HepG2 (cell line): Measurements from ENCODE around the gene RAB40C. TPM values are rescaled to one million over a fixed set of nuclear protein-coding genes. Genes with fewer than 3 reads are reported as not detected.

Source experiments
- AKAP8 ChIP-seq: sonication (generic); formaldehyde crosslinking; IDR thresholded peaks from 2 replicates; pipeline ENCODE4 v1.5.1; 2020; ENCODE audit warnings: mild to moderate bottlenecking, missing genetic modification reagents
- BRCA1 ChIP-seq: sonication (generic); formaldehyde crosslinking; IDR thresholded peaks from 2 replicates; pipeline ENCODE4 v1.4.0; 2020; ENCODE audit warnings: missing genetic modification reagents
- DZIP1 ChIP-seq: sonication (generic); formaldehyde crosslinking; IDR thresholded peaks from 2 replicates; pipeline ENCODE4 v1.5.0; 2020; ENCODE audit warnings: mild to moderate bottlenecking, missing genetic modification reagents
- GATA4 ChIP-seq: sonication (generic); IDR thresholded peaks from 2 replicates; pipeline ENCODE4 v1.6.1; 2016; ENCODE audit warnings: antibody characterized with exemption, low read depth, borderline replicate concordance
- NCOA2 ChIP-seq: sonication (generic); formaldehyde crosslinking; IDR thresholded peaks from 2 replicates; pipeline ENCODE4 v1.8.0; 2022; ENCODE audit warnings: inconsistent platforms
- NCOA5 ChIP-seq: sonication (generic); formaldehyde crosslinking; IDR thresholded peaks from 2 replicates; pipeline ENCODE4 v1.4.0; 2020; ENCODE audit warnings: missing genetic modification reagents
- NR2C2 ChIP-seq: sonication (generic); formaldehyde crosslinking; IDR thresholded peaks from 2 replicates; pipeline ENCODE4 v1.4.0; 2020; ENCODE audit warnings: missing genetic modification reagents, mild to moderate bottlenecking, moderate library complexity, borderline replicate concordance
- PHB2 ChIP-seq: fragments of 450-650 bp; IDR thresholded peaks from 2 replicates; pipeline ENCODE4 v1.6.1; 2018; ENCODE audit not compliant: partially characterized antibody
- PLRG1 ChIP-seq: fragments of 450-650 bp; conservative IDR thresholded peaks from 2 replicates; pipeline ENCODE4 v1.6.1; 2016
- ZHX2 ChIP-seq, 2 experiments: sonication (generic) in 1 of 2; formaldehyde crosslinking in 1 of 2; IDR thresholded peaks; 2 replicates each; pipeline versions ENCODE4 v1.6.1 to v1.9.0; 2014 to 2022; ENCODE audit warnings: antibody characterized with exemption in 1 of 2, borderline replicate concordance in 1 of 2, inconsistent platforms in 1 of 2, low read depth in 1 of 2, missing genetic modification reagents in 1 of 2
- ZNF24 ChIP-seq: fragments of 450-650 bp; IDR thresholded peaks from 2 replicates; pipeline ENCODE4 v1.6.1; 2017; ENCODE audit warnings: antibody characterized with exemption, mild to moderate bottlenecking
- ZNF543 ChIP-seq: sonication (generic); formaldehyde crosslinking; IDR thresholded peaks from 2 replicates; pipeline ENCODE4 v1.4.0; 2020; ENCODE audit warnings: mild to moderate bottlenecking, missing genetic modification reagents
- ZNF569 ChIP-seq: sonication (generic); formaldehyde crosslinking; IDR thresholded peaks from 2 replicates; pipeline ENCODE4 v1.5.0; 2020; ENCODE audit warnings: mild to moderate bottlenecking, missing genetic modification reagents, moderate library complexity, borderline replicate concordance
- ZNF577 ChIP-seq: sonication (generic); formaldehyde crosslinking; IDR thresholded peaks from 2 replicates; pipeline ENCODE4 v1.4.0; 2020; ENCODE audit warnings: mild to moderate bottlenecking, low read depth, missing genetic modification reagents, borderline replicate concordance
- ZNF609 ChIP-seq: sonication (generic); formaldehyde crosslinking; IDR thresholded peaks from 2 replicates; pipeline ENCODE4 v1.4.0; 2020; ENCODE audit warnings: mild to moderate bottlenecking, missing genetic modification reagents, borderline replicate concordance
- polyA plus RNA-seq, 8 experiments: library from polyadenylated mRNA; depleted of rRNA in 3 of 8; stranded (reverse) in 7 of 8; unstranded in 1 of 8; fragments of >200 nt; fragmentation: Illumina TruSeq in 4 of 8; extraction: Trizol in 4 of 8; gene quantifications; 2 replicates each; pipeline versions ENCODE4 v1.2.1 to v1.2.3, GENCODE V29; 2011 to 2016; ENCODE audit warnings: low read depth in 4 of 8, missing spikeins in 1 of 8, mixed read lengths in 1 of 8; ENCODE audit not compliant: insufficient read depth in 1 of 8
- total RNA-seq, 5 experiments: library from RNA; depleted of rRNA; stranded (reverse); fragments of >200 nt; fragmentation: Illumina TruSeq; extraction: Trizol; gene quantifications; 2 replicates each; pipeline ENCODE4 v1.2.3, GENCODE V29; 2016; ENCODE audit warnings: low read depth in 1 of 5

RAB40C gene
- total and polyA plus RNA-seq, 2 of the 13 experiments (the other 11 are each of a cell fraction or from before 2014, with no cell fraction given) = 7.7 to 11.5 TPM

- TF ChIP-seq ZNF24 = no peak
- no peak for TF ChIP-seq ZHX2 (IDR thresholded peaks at IDR 0.05; ENCODE audit: low read depth)
- no peak for TF ChIP-seq ZHX2 (CRISPR knock-in tag; IDR thresholded peaks at IDR 0.05; ENCODE audit: borderline replicate concordance)
- TF ChIP-seq ZNF577 = no peak
- TF ChIP-seq ZNF543 (CRISPR knock-in tag) = no peak
- no peak for TF ChIP-seq NCOA2 (CRISPR knock-in tag)
- TF ChIP-seq ZNF569 (CRISPR knock-in tag) = no peak
- no peak for TF ChIP-seq PLRG1
- no peak; the same call in 1 of the 2 replicates for TF ChIP-seq ZNF609 (CRISPR knock-in tag)
- TF ChIP-seq NCOA5 (CRISPR knock-in tag) = no peak
- no peak for TF ChIP-seq BRCA1
- TF ChIP-seq GATA4 = no peak
- TF ChIP-seq NR2C2 (CRISPR knock-in tag) = peak; percentile 89
- TF ChIP-seq PHB2 = no peak
- 0 out of 2 replicates have a peak, but pooled peaks have one; percentile 60 for TF ChIP-seq DZIP1
- TF ChIP-seq AKAP8 (CRISPR knock-in tag) = peak; percentile 69; the same call in 1 of the 2 replicates
These were observed 46.3 kb upstream of the RAB40C start (continued) for GRCh38 chr16:543301-544164.
